Stimulated activated CD4-positive, alpha-beta T cell treated with anti-CD3 and anti-CD28 coated beads, Interleukin-4, amount 100 ng/mL, for 48 hours (primary cell): ENCODE data around the gene NPIPA8.
"Not testable (repeated sequence)": the region's sequence is repeated elsewhere in the genome, so short reads cannot be mapped to it uniquely, and the experiment has no call there.

Experiments
- DNase-seq, 2 donors: peaks; one replicate each; pipeline ENCODE4 v3.0.0-alpha.2; 2020; ENCODE audit warnings: low read depth in 2 of 2

Gene NPIPA8

GRCh38 chr16:18276756-18277155, 59.8 kb downstream of the NPIPA8 start:
- not testable (repeated sequence) for DNase-seq

GRCh38 chr16:18270171-18270570, 66.4 kb downstream of the NPIPA8 start:
- not testable (repeated sequence) for DNase-seq
